Measurements from ENCODE around the gene OR51B5.
"Not testable (repeated sequence)": the region's sequence is repeated elsewhere in the genome, so short reads cannot be mapped to it uniquely, and the experiment has no call there.

The OR51B5 gene

DNA sequence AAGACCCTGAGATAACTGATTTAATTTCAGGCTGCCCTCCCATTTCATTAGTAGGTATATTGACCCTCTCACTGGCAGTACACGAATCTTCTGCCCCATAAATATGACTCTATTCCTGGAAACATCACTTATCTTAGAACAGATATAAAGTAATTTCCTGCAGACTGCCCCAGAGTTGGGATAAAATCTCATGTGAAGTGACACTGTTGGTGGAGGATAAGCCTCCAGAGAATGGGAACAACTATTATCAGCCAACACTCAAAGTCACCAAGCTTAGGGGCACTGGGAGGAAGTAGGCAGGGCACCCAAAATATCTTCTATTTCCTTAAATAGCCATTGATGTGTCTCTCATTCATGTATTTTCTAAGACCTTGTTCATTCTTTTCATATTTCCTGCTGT is 8.2 kb downstream of the OR51B5 start:
- no peak for DNase-seq

DNA sequence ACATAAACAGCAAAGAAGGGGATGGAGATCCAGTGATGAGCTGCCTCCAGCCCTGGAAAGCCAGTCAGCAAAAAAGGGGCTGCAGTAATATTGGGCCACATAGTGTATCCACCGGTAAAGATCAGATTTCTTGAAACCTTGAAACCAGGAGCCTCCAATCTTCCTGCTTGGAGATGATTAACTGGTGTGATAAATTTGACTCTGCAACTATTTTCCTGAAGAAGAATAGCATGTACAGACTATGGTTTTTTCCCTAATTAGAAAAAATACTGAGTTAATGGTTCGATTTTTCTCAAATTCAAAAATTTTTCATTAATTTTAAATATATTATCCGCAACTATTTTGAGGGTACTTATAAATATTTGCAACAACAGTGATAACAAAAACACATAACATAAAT is 19.1 kb downstream of the OR51B5 start, which contains the start of gene OR51B2:
OR51B2 (minus strand) TSS at position 101 of the 400 bp plus-strand sequence; CDS start at position 101, 0 bp downstream.
- DNase-seq: no peak

DNA sequence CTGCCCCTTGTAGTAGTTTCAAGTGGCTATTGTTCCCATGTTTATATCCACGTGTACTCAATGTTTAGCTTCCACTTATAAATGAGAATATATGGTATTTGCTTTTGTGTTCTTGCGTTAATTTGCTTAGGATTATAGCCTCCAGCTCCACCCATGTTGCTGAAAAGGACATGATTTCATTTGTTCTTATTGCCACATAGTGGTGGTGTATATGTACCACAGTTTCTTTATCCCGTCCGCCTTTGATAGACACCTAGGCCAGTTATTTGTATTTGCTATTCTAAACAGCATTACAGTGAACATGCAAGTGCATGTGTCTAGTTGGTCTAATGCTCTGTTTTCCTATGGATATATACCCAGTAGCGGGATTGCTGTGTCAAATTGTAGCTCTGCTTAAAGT is 26.0 kb downstream of the OR51B5 start:
- no peak for DNase-seq

DNA sequence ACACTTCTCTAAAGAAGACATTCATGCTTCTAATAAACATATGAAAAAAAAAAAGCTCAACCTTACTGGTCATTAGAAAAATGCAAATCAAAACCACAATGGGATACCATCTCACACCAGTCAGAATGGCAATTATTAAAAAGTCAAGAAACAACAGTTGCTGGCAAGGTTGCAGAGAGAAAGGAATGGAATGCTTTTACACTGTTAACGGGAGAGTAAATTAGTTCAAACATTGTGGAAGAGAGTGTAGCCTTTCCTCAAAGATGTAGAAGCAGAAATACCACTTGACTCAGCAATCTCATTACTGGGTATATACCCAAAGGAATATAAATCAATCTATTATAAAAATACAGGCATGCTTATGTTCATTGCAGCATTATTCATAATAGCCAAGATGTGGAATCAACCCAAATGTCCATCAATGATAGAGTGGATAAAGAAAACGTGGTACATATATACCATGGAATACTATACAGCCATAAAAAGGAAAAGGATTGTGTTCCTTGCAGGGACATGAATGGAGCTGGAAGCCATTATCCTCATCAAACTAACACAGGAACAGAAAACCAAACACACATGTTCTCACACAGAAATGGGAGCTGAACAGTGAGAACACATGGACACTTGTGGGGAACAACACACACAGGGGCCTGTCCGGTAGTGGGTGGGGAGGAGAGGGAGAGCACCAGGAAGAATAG is 29.8 kb downstream of the OR51B5 start:
- DNase-seq: not testable (repeated sequence)

DNA sequence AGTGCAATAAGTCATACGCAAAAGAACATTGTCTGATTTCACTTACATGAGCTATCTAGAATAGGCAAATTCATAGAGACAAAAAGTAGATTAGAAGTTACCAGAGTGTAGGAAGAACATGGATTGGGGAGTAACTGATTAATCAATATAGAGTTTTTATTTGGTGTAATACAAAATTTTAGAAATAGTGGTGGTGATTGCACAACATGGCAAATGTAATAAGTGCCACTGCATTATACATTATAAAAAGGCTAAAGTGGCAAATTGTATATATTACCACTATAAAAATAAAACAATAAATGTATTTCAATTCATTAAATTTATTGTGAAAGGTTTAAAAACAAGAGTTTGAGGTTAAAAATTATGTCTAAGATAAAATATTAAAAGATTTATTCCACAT is 32.9 kb downstream of the OR51B5 start:
- no peak for DNase-seq

DNA sequence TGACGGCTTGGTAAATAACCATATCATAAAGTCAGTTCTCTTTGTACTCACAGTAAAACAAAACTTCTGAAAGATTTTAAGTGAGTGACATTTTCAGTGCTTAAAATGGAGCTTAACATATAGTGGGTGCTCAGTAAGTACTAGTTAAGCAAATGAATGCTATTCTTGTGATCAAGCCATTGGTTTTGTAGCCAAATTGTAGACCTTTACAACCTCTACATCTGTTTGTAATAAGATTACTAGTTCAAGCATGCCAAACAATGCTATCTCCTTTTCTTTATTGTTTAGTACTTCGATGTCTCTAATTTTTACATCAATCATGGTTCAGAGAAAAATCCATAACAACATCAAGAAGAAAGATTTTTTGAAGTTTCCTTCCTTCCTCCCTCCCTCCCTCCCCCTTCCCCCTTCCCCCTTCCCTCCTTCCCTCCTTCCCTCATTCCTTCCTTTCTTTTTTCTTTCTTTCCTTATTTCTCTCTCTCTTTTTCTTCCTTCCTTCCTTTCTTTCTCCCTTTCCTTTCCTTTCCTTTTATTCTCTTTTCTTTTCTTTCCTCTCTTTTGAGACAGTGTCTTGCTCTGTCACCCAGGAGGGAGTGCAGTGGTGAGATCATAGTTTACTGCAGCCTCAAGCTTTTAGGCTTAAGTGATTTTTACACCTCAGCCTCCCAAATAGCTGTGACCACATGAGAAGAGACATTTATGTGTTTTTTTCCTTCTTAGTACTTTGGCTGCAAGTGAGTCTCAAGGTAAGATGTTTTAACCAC is 35.9 kb downstream of the OR51B5 start:
- no peak for DNase-seq

DNA sequence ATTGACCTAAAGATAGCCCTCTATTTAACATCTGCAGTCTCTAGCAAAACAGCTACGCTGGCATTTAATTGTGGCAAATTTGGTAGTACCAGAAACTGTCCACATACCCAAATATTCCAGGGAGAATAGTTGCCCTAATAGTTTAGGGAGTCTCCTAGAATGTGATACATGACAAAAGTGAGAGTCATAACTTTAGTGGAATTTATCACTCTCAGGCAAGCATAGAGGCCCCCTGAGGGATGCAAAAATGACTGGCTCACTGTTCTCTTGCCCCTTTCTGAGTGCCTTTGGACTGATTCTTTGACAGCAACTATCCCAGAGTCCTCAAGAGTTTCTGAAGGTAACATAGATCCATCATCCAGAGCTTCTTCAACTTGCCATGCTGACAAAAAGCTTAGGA is 39.3 kb downstream of the OR51B5 start:
- no peak for DNase-seq

DNA sequence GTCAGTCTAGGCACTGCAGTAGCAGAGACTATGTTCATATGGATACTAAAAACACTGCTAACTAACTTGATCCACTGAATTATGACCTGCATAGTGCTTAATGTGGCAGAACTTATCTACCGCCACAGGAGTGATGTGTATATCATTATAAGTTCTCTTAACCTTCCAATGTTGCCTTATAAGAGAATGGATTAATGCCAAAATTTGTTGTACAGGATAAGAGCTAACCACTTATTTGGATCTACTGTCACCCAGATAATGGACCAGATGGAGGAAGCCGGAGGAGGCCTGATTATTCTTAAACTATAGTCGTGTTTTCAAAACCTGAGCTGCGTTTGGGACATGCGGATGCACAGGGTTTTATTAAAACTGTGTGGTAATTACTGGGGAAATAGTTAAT is 39.7 kb downstream of the OR51B5 start:
- DNase-seq: no peak

DNA sequence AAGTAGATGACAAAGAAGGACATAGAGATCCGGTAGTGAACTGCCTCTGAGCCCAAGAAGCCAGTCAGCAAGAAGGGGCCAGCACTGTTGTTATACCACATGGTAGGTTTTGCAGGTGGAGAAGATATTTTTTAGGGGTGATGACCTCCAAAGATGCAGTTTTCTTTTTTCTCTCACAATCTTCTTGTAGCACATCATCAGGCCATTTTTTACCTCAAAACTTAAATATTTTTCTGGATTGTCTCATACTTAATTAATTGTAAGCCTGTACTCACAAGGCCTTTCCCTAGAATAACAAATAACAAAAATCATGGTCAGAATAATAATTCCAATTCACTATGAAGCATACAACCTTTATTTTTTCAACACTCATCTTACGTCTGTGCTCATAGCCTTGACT is 41.5 kb downstream of the OR51B5 start, which contains the start of gene OR51B4:
OR51B4 (minus strand) TSS at position 101 of the 400 bp plus-strand sequence; CDS start at position 101, 0 bp downstream.
- no peak for DNase-seq

DNA sequence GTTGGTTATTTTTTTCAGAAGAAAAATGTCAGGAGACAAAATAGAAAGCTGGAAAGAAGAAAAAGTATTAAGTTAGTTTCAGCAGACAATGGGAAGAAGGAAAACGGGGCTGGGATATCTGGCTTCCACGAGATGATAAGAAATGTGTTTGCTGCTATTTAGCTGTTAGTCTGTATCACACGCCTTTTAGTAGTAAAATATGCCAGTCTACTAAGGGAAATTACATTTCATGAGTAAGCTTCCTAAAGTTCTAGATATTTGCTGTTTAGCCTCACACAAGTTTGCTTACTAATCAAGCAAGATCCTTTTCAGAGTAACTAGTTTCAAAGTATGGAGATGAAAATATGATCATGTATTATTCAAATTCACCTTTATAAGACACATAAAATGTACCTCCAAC is 43.1 kb downstream of the OR51B5 start:
- DNase-seq: no peak

DNA sequence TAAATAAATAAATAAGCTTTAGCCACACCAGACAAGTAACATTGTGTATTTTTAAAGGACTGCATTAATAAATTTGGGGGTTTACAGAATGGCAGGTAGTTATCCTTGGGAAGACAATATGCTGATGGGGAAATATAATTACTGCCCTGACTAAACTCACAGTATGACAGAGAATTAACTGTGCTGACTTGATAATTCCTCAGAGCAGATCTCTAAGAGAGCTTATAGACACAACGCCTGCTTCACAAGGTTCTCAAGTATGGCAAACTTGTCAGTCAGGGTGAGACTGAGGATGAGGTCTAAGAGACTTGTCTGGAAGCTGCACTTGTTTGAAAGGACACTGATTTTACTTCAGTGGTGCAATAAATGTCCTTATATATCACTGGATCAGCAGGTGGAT is 44.9 kb downstream of the OR51B5 start:
- no peak for DNase-seq

DNA sequence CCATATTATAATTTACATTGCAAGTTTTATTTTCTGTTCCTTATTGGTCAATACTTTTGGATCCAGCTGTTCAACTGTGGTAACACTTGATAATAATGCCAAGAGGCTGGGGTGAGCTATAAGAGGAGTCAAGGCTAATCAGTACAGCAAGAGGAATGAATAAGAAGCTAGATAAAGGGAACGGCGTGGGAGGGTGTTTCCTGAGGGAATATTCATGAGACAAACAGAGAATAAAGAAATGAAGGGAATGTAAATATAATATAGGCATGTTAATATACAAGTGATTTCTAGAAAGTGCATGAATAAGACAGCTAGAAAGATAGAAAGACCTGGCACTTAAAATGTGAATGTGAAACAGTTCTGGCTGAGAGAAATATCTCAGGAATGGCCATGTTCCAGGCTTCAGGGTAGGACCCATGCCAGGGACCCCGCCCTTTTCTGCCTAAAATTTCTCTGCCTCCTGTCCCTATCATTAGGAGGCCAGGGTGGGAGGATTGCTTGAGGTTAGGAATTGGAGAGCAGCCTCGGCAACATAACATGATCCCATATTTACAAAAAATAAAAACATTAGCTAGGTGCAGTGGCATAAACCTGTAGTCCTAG is 45.5 kb downstream of the OR51B5 start:
- DNase-seq: no peak

DNA sequence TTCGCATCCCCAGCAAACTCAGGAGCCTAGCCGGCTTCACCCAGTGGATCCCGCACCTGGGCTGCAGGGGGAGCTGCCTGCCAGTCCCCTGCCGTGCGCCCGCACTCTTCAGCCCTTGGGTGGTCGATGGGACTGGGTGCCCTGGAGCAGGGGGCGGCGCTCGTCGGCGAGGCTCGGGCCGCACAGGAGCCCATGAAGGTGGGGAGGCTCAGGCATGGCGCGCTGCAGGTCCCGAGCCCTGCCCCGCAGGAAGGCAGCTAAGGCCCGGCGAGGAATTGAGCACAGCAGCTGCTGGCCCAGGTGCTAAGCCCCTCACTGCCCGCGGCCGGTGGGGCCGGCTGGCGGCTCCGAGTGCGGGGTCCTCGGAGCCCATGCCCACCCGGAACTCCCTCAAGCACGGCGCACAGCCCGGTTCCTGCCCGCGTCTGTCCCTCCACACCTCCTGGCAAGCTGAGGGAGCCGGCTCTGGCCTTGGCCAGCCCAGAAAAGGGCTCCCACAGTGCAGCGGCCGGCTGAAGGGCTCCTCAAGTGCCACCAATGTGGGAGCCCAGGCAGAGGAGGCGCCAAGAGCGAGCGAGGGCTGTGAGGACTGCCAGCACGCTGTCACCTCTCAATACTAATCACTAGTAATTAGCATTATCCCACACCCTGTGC is 48.9 kb downstream of the OR51B5 start:
- not testable (repeated sequence) for DNase-seq

DNA sequence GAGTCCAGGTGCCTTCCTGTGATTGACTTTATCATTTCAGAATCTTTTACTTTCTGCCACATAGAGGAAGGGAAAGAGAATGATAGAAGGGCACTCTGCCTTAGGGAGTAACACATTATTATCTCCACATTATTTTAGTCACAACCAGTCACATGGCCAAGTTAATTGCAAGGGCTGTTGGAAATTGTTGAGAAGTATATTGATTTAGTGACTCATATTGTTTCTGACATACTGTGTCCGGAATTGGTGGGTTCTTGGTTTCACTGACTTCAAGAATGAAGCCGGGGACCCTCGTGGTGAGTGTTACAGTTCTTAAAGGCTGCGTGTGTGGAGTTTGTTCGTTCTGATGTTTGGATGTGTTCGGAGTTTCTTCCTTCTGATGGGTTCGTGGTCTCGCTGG is 50.3 kb downstream of the OR51B5 start:
- no peak for DNase-seq

Data from right kidney (tissue), 1 donor.